SK-N-MC (cell line): Measurements from ENCODE around the gene CCL4L2.
"Not testable (repeated sequence)": the region's sequence is repeated elsewhere in the genome, so short reads cannot be mapped to it uniquely, and the experiment has no call there.

Experiments used
- DNase-seq: peaks from one replicate; pipeline ENCODE4 v3.0.0-alpha.2; 2011; ENCODE audit warnings: low read depth, low spot score
- H3K27ac ChIP-seq: fragments of 200-600 bp; sonication (generic); 2 replicates; pipeline ENCODE4 v1.5.1; 2016; ENCODE audit warnings: mixed run types
- H3K36me3 ChIP-seq: fragments of 200-600 bp; sonication (generic); 2 replicates; pipeline ENCODE4 v1.6.1; 2017; ENCODE audit warnings: antibody characterized with exemption, low read length, mixed read lengths; ENCODE audit not compliant: insufficient read depth
- H3K4me3 ChIP-seq: fragments of 200-600 bp; sonication (generic); 2 replicates; pipeline ENCODE4 v1.5.1; 2016
- H3K9ac ChIP-seq: fragments of 200-600 bp; sonication (generic); 2 replicates; pipeline ENCODE4 v1.8.0; 2017; ENCODE audit warnings: mixed run types, mixed read lengths; ENCODE audit not compliant: insufficient read length
- H3K9me3 ChIP-seq: fragments of 200-600 bp; sonication (generic); 2 replicates; pipeline ENCODE4 v1.6.1; 2017; ENCODE audit warnings: low read depth, mild to moderate bottlenecking, antibody characterized with exemption, low read length, moderate library complexity, mixed read lengths
- EZH2 ChIP-seq: fragments of 200-600 bp; sonication (generic); IDR thresholded peaks from one replicate; pipeline ENCODE4 v1.6.1; 2017; ENCODE audit warnings: antibody characterized with exemption
- FOXP2 ChIP-seq: optimal IDR thresholded peaks from 2 replicates; pipeline ENCODE3; 2011; ENCODE audit warnings: mild to moderate bottlenecking, moderate library complexity; ENCODE audit not compliant: insufficient read depth; ENCODE audit errors: extremely low read length, control extremely low read depth
- POLR2AphosphoS5 ChIP-seq: IDR thresholded peaks from 2 replicates; pipeline ENCODE4 v1.6.1; 2012; ENCODE audit warnings: mild to moderate bottlenecking, low read depth, low read length, borderline replicate concordance

Gene CCL4L2

DNA sequence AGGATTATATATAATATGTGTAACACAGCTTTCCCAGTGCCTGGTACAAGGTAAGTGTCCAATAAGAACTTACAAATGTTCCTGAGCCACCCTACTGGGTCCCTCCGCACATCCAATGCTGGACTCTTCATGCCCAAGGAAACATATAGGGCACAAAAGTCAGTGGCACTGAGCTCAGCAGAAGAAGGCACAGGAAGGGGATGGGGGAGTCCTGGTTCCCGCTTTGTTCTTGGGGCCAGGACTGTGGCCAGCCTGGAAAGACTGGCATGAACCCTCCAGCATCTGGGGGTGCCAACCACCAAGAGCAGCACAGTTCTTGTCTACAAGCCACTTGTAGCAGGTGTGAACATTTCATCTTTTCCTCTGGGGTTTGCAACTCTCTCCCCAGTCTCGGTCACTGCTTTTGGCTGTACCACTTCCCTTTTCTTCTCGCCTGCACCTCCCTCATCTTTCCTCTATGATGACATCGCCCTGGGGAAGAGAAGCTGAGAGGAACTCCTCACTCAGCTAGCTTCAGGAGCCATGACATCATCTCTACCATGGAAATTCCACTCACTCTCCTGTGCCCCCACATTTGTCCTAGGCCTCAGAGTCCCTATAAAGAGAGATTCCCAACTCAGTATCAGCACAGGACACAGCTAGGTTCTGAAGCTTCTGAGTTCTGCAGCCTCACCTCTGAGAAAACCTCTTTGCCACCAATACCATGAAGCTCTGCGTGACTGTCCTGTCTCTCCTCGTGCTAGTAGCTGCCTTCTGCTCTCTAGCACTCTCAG is at the start of gene CCL4L2:
Gene CCL4L2, plus strand, starts transcription at position 625 of the 773 bp plus-strand sequence.
- H3K27ac ChIP-seq, DNase-seq, H3K9ac ChIP-seq, H3K4me3 ChIP-seq, H3K36me3 ChIP-seq, H3K9me3 ChIP-seq: not testable (repeated sequence)

DNA sequence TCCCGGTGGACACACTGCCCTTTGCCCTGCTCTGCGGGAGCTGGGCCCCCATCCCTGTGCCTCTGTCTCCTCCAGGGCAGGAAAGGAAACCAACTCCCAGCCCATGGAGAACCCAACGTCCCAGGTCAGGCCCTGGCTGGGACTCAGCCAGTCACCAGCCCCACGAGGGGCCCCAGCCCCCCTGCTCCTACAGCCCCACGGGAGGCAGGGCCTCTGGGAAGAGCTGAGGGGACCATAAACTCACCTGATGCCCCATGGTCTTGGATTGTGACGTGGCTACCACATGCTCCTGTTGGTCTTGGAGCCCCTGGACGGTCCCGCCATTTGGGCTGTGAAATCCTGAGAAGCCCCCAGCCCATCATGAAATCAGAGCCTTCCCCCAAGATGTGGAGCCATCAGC is 42.0 kb upstream of the CCL4L2 start:
- not testable (repeated sequence) for H3K36me3 ChIP-seq, H3K4me3 ChIP-seq, DNase-seq, H3K9ac ChIP-seq, H3K27ac ChIP-seq, H3K9me3 ChIP-seq

DNA sequence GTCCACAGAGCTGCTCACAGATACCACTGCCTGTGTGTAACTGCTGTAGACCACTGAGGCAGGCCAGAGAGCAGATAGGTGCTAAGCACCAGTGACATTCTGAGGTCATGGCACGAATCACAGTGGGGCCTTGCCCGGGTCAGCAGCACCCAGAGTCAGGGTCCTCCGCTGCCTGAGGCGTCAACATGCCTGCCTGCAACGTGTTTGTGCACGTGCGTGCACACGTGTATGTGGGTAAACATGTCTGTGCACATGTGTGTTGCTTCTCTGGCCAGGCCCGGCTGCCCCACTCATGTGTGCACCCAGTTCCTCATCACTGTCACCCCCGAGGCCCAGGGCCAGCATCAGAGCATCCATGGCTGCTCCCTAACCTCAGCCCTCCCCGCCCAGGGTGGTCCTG is 34.3 kb upstream of the CCL4L2 start, which contains the start of gene TBC1D3B:
Gene TBC1D3B, minus strand, starts transcription at position 101 of the 400 bp plus-strand sequence. CDS start 1,586 bp downstream, outside the sequence.
- not testable (repeated sequence) for H3K27ac ChIP-seq, DNase-seq, H3K36me3 ChIP-seq, H3K9me3 ChIP-seq, H3K4me3 ChIP-seq, H3K9ac ChIP-seq

DNA sequence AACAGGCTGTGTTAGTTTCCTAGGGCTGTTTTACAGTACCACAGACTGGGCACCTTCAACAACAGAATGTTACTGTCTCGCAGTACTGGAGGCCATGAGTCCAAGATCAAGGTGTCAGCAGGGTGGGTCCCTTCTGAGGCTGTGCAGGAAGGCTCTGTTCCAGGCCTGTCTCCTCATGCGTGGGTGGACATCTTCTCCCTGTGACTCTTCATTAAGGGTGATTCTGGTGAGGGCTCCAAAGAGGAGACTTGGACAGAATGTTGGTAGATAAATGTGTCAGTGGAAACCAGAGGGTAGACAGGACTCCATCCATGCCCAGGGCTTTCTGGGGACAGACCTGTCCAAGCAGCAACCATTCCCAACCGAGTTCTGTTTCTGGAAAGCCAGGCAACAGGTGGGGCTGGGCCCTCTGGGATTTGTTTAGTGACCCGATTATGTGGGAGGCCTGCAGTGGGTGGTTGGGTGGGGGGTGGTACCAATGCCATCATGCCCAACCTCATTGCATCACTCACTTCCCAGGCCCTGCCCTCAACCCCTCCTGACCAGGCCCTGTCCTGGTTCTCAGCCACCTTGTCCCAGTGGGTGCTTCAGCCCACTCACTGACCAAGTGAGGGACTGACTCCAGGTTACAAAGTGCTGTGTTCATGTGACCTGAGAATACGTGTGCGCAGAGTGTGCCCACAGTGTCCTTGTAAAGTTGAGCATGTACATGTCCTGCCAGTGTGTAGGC is 29.3 kb upstream of the CCL4L2 start:
- not testable (repeated sequence) for H3K36me3 ChIP-seq, H3K4me3 ChIP-seq, H3K27ac ChIP-seq, H3K9ac ChIP-seq, DNase-seq, H3K9me3 ChIP-seq

DNA sequence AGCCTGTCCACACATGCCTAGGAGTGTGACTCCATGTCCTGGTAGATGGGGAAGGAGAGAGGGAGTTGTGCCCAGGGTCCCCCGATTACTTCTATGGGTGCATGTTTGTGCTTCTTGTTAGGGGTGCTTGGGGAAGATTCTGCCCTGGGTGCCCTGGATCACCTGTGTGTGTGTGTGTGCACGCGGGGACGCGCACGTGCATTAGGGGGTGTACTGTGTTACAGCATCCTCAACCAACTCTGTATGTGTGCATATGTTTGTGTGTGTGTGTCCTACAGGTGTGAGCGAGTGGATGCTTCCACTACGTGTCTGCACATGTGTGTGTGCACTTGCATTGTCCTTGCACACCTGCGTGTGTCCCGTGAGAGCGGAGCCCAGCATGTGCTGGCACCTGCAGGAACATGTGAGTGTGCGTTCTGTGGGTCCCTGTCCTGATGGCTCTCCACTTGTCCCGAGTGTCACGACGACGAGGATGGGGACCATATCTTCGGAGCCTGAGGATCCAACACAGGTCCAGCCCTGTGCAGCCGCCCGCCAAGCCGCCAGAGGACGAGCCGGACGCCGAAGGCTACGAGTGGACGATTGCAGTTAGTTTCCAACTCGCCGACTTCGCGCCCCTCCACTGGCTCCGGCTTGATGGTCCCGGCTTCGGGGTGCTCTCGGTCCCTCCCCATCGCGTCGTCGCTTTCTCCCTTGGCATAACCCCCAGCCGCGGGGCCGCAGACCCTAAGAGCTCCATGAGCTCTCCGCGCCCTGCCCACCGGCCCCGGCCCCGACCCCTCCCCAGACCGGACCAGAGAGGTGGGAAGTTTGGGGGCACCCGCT is 28.5 kb upstream of the CCL4L2 start:
- TF ChIP-seq EZH2 = no peak
- TF ChIP-seq POLR2AphosphoS5 = no peak
- TF ChIP-seq FOXP2 = no peak
- H3K27ac ChIP-seq = no peak overlapping the region
- no peak overlapping the region for H3K9ac ChIP-seq
- no peaks in the 10 kb centered on the region for H3K9me3 ChIP-seq
- no peaks in the 10 kb centered on the region for H3K36me3 ChIP-seq
- DNase-seq = no peak
- no peak overlapping the region for H3K4me3 ChIP-seq

DNA sequence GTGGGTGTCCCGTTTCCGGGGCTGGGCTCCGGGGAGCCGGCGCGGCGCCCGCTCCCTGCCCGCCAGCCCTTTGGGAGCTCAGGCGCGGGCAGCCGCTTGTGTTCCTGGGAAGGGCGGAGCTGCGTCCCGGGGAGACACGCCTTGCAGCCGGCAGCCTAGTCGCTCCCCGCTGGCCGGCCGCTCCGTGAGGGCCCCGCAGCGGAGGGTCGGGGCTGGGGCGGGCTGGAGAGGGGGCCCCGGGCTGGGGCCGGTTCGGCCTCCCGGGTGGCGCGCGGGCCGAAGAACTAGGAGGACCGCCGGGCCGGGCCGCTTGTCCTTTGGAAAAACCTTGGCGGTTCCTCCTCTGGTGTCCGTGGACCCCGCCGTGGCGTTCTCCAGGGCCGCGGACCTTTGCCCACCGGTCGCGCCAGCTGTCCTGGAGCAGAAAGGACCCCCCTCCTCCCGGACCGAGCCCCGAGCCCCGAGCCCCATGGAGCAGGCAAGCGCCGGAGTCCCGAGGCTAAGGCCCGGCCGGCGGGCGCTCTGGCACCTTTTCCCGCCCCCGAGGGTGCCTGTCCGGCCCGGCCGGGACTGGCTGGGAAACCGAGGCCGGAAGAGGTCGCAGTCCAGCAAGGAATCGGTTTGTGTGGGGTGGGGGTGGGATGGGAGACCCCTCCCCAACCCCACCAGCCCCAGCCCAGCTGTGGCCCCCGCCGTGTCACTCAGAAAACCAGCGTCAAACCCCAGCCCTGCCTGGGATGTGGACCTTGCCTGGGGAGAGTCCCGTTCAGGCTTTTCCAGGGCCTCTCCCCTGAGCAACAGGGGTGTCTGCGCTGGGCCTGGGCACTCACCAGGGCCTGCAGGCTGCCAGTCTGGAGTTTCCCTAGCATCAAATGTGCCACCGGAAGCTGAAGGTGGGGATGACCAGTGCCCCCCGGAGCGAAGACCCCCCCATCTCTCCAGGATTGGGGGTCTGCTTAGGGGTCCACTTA is 27.6 kb upstream of the CCL4L2 start:
- no peak for DNase-seq
- no peak overlapping the region for H3K9ac ChIP-seq
- H3K4me3 ChIP-seq = peak overlapping the region; percentile 40; the same call in 1 of the 2 replicates
- no peak overlapping the region for H3K27ac ChIP-seq
- TF ChIP-seq EZH2 = peak; percentile 81
- no peak for TF ChIP-seq FOXP2
- no peaks in the 10 kb centered on the region for H3K9me3 ChIP-seq
- H3K36me3 ChIP-seq = no peaks in the 10 kb centered on the region

DNA sequence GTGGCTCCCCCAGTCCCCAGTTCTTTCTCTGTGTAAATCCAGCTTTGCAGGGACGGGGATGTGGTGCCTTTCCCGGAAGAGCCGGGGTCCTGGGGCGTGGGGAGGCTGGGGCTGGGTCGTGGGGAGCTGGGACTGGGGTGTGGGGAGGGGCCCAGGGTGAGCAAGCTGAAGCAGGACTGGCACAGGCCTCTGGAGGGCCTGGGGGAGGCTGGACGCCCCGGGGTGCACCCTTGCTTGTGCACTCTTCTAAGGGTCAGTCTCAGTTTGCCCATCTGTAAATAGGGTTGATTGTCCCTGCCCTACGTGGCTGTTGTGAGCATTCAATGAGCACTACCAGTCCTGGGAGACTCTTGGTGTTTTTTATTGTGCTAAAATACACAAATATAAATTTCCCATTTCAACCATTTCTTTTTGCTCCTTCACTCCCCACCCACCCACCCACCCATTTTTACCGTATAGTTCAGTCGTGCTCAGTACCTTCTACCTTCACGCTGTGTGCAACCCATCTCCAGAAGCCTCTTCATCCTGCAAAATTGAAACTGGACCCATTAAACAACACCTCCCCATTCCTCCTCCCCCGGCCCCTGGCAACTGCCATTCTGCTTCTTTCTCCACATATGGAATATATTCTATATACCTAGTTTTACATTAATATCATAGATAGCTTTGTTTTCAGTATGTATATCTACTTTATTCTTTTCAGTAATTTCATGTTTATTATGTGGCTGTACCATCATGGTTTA is 26.7 kb upstream of the CCL4L2 start:
- no peaks in the 10 kb centered on the region for H3K9me3 ChIP-seq
- H3K4me3 ChIP-seq = no peak overlapping the region
- H3K9ac ChIP-seq = no peak overlapping the region
- H3K27ac ChIP-seq = no peak overlapping the region
- no peak for DNase-seq
- no peaks in the 10 kb centered on the region for H3K36me3 ChIP-seq
- no peak for TF ChIP-seq POLR2AphosphoS5
- TF ChIP-seq FOXP2 = no peak
- TF ChIP-seq EZH2 = no peak

DNA sequence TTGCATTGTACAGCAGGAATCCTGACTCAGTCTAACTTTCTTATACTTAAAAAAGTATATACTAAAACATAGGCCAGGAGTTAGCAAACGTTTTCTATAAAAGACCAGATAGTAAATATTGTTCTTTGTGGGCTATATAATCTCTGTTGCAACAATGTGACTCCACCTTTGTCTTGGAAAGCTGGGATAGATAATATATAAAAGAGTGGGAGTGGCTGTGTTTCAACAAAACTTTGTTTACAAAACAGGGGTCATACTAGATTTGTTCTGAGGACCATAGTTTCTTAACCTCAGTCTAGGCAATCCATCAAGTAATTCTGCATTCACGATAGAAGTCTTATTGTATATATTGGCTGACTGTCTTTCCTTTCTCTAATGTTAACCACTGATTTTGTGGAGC is 25.4 kb upstream of the CCL4L2 start:
- no peak for TF ChIP-seq EZH2
- H3K4me3 ChIP-seq = no peak overlapping the region
- H3K36me3 ChIP-seq = no peaks in the 10 kb centered on the region
- no peaks in the 10 kb centered on the region for H3K9me3 ChIP-seq
- no peak overlapping the region for H3K27ac ChIP-seq
- no peak for DNase-seq
- H3K9ac ChIP-seq = no peak overlapping the region

DNA sequence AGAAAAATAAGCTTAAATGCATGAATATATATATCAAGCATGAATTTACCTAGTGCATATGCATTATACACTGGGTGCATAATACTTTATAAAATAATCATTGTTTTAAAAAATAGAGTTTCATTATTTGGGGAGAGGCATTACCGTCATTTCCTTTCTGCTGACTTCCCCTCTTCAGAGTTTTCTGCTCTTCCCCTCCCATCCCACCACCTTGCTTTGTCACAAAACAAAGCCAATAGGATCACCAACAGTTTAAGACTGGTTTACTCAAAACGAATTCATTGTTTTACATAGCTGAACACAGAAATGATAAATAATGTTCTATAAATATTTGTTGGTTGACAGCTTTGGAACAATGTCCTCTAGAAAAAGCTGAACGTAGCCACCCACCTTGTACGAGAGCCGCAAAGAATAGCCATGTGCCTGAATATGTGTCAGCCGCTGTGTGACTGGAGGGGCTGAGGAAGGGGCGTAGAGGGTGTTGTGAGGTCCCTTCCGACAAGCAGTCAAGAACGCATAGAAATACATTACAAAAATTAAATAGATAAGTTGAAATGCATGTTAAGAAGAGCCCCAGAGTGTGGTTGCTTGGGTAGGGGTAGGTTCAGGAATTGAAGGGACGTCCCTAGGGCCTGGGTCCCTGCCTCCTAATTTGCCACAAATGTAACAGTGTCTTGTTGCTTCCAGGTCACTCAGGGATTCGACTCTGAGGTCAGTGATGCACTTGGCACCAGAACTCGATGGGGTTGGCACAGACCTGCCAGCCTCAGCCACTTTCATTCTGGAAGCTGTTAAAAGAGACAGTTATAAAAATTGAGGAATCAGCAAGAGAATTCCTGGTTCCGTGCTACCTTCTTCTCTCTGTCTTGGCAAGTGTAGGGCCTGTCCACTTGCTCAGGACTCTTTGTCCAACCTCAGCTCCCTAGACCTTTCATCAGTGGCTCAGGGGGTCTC is 23.8 kb upstream of the CCL4L2 start:
- not testable (repeated sequence) for H3K9me3 ChIP-seq, H3K9ac ChIP-seq, H3K36me3 ChIP-seq, H3K27ac ChIP-seq, H3K4me3 ChIP-seq, DNase-seq

DNA sequence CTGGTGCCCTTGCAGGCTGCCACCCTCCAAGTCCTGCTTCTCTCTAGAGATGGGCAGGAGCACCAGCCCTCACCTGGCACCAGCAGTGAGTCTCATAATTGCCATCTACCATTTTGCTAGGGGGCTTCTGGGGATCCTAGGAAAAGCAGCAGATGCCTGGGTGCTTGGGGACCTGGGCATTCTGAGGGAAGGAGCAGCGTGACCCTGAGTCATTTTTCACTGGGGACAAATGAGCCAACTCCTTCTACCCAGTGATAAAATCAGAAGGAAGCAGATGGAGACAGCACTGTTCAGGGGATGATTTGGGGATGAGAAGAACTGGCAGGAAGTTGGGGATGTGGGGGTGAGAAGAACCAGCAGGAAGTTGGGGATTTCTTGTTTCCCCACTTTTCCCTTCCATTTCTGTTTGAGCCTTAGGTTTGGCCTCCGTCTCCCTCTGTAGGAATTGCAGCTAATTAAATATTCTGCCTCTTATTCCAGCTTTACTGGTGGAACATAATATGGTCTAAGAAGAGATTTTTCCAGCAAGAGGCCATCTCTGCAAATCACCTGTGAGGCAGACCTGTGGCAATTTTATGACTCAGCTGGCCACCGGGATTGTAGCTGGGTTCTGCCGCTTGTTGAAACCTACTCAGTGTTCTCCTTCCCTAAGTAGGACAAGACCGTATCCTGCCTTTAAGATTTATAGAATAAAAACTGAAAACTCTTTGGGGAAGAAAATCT is 22.8 kb upstream of the CCL4L2 start:
- not testable (repeated sequence) for H3K9ac ChIP-seq, H3K4me3 ChIP-seq, H3K36me3 ChIP-seq, H3K27ac ChIP-seq, DNase-seq, H3K9me3 ChIP-seq
